SK-N-SH (cell line): Measurements from ENCODE around the gene ACSL1. TPM values are rescaled to one million over a fixed set of nuclear protein-coding genes. Genes with fewer than 3 reads are reported as not detected.

Source experiments
- CTCF ChIA-PET: fragments of 300-600, 350-600 bp; formaldehyde crosslinking; extraction: SDS; loops from one replicate; lab custom pipeline; 2021; lab: Yijun Ruan, JAX
- POLR2A ChIA-PET: fragments of 350-600 bp; sonication (Branson Sonifier 250); formaldehyde crosslinking; extraction: SDS; loops from one replicate; lab custom pipeline; 2020; ENCODE audit warnings: antibody characterized with exemption, inconsistent platforms; lab: Yijun Ruan, JAX
- DNase-seq: peaks from one replicate; pipeline ENCODE4 v3.0.0; 2012
- H2AFZ ChIP-seq: fragments of 200-600 bp; sonication (generic); 2 replicates; pipeline ENCODE4 v1.8.1; 2016; ENCODE audit warnings: antibody characterized with exemption, mild to moderate bottlenecking, low read depth
- H3F3A ChIP-seq: fragments of 200-600 bp; sonication (generic); replicated peaks from 2 replicates; pipeline ENCODE3; 2016; ENCODE audit warnings: antibody characterized with exemption, mild to moderate bottlenecking; ENCODE audit not compliant: insufficient read depth
- H3K27ac ChIP-seq, 2 experiments: fragments of 200-500 bp in 1 of 2; fragments of 200-600 bp in 1 of 2; sonication (Bioruptor generic) in 1 of 2; sonication (generic), shearing (Covaris generic) in 1 of 2; 2 replicates each; pipeline versions ENCODE4 v1.5.1 to v1.6.1; 2014 to 2016; ENCODE audit warnings: low read depth in 2 of 2, inconsistent platforms in 1 of 2, low read length in 1 of 2, mild to moderate bottlenecking in 1 of 2, mixed read lengths in 1 of 2
- H3K27me3 ChIP-seq: fragments of 200-600 bp; sonication (generic), shearing (Covaris generic); 2 replicates; pipeline ENCODE4 v1.6.1; 2016; ENCODE audit warnings: mixed run types; ENCODE audit not compliant: insufficient read depth
- H3K36me3 ChIP-seq, 2 experiments: fragments of 200-500 bp in 1 of 2; fragments of 200-600 bp in 1 of 2; sonication (Bioruptor generic) in 1 of 2; sonication (generic) in 1 of 2; replicated peaks in 1 of 2; 2 replicates each; pipeline versions ENCODE3 to v1.5.1; 2014 to 2016; ENCODE audit warnings: low read length in 1 of 2, mild to moderate bottlenecking in 1 of 2; ENCODE audit not compliant: insufficient read depth in 2 of 2, control insufficient read depth in 1 of 2
- H3K4me1 ChIP-seq, 2 experiments: fragments of 200-500 bp in 1 of 2; fragments of 200-600 bp in 1 of 2; sonication (Bioruptor generic) in 1 of 2; sonication (generic), shearing (Covaris generic) in 1 of 2; 2 replicates each; pipeline versions ENCODE4 v1.5.1 to v1.6.1; 2014 to 2016; ENCODE audit warnings: low read depth in 1 of 2, low read length in 1 of 2, mixed run types in 1 of 2; ENCODE audit not compliant: insufficient read depth in 2 of 2, control insufficient read depth in 1 of 2
- H3K4me2 ChIP-seq: fragments of 200-600 bp; sonication (generic), shearing (Covaris generic); 2 replicates; pipeline ENCODE4 v1.6.1; 2017; ENCODE audit warnings: mixed run types
- H3K4me3 ChIP-seq, 2 experiments: fragments of 200-500 bp in 1 of 2; fragments of 200-600 bp in 1 of 2; sonication (Bioruptor generic) in 1 of 2; sonication (generic), shearing (Covaris generic) in 1 of 2; 2 replicates each; pipeline versions ENCODE4 v1.5.1 to v1.8.1; 2014 to 2016; ENCODE audit warnings: low read depth in 2 of 2, inconsistent platforms in 1 of 2, low read length in 1 of 2, mild to moderate bottlenecking in 1 of 2, mixed read lengths in 1 of 2, moderate library complexity in 1 of 2
- H3K79me2 ChIP-seq: fragments of 200-600 bp; sonication (generic); 2 replicates; pipeline ENCODE4 v1.8.1; 2017; ENCODE audit warnings: mild to moderate bottlenecking; ENCODE audit not compliant: insufficient read depth
- H3K9ac ChIP-seq: fragments of 200-600 bp; sonication (generic); 2 replicates; pipeline ENCODE4 v1.6.1; 2017; ENCODE audit warnings: mixed run types
- H3K9me2 ChIP-seq: fragments of 200-600 bp; sonication (generic); 2 replicates; pipeline ENCODE4 v1.6.1; 2017; ENCODE audit warnings: mixed run types
- H3K9me3 ChIP-seq: fragments of 200-600 bp; sonication (generic); 2 replicates; pipeline ENCODE4 v1.6.1; 2017; ENCODE audit warnings: mixed run types, mild to moderate bottlenecking, moderate library complexity
- H4K20me1 ChIP-seq: fragments of 200-600 bp; sonication (generic); 2 replicates; pipeline ENCODE4 v1.6.1; 2017; ENCODE audit warnings: mild to moderate bottlenecking, mixed run types; ENCODE audit not compliant: insufficient read depth
- CHD2 ChIP-seq: fragments of 150-350 bp; IDR thresholded peaks from 2 replicates; pipeline ENCODE4 v1.6.1; 2018; ENCODE audit warnings: low read length; ENCODE audit not compliant: partially characterized antibody
- CTCF ChIP-seq: fragments of 200-600 bp; sonication (generic); IDR thresholded peaks from 2 replicates; pipeline ENCODE4 v1.6.1; 2017; ENCODE audit warnings: antibody characterized with exemption, mild to moderate bottlenecking, moderate library complexity
- ELF1 ChIP-seq: IDR thresholded peaks from 2 replicates; pipeline ENCODE4 v1.4.0; 2012
- JUND ChIP-seq: IDR thresholded peaks from 2 replicates; pipeline ENCODE4 v1.4.0; 2012
- MAX ChIP-seq: IDR thresholded peaks from 2 replicates; pipeline ENCODE4 v1.4.0; 2012; ENCODE audit warnings: low read depth
- MXI1 ChIP-seq: IDR thresholded peaks from 2 replicates; pipeline ENCODE4 v1.6.1; 2012; ENCODE audit warnings: mild to moderate bottlenecking, low read depth, low read length, improper control_type of control experiment
- NFIC ChIP-seq: IDR thresholded peaks from 2 replicates; pipeline ENCODE4 v1.4.0; 2012; ENCODE audit warnings: borderline replicate concordance
- NRF1 ChIP-seq: IDR thresholded peaks from 2 replicates; pipeline ENCODE4 v1.6.1; 2012; ENCODE audit warnings: low read depth, mild to moderate bottlenecking, low read length
- POLR2AphosphoS5 ChIP-seq: IDR thresholded peaks from 2 replicates; pipeline ENCODE4 v1.6.1; 2012; ENCODE audit warnings: low read depth, low read length
- RAD21 ChIP-seq: IDR thresholded peaks from 2 replicates; pipeline ENCODE4 v1.6.1; 2012; ENCODE audit warnings: mild to moderate bottlenecking, low read length
- RCOR1 ChIP-seq: fragments of 150-350 bp; IDR thresholded peaks from 2 replicates; pipeline ENCODE4 v1.6.1; 2017; ENCODE audit warnings: antibody characterized with exemption, low read length
- REST ChIP-seq: IDR thresholded peaks from 2 replicates; pipeline ENCODE4 v1.6.1; 2012; ENCODE audit warnings: mild to moderate bottlenecking, low read depth, low read length, moderate library complexity
- RFX5 ChIP-seq: IDR thresholded peaks from 2 replicates; pipeline ENCODE4 v1.6.1; 2012; ENCODE audit warnings: mild to moderate bottlenecking, improper control_type of control experiment, low read length
- RXRA ChIP-seq: IDR thresholded peaks from 2 replicates; pipeline ENCODE4 v1.4.0; 2012; ENCODE audit warnings: low read depth, mild to moderate bottlenecking, borderline replicate concordance
- SIN3A ChIP-seq: IDR thresholded peaks from 2 replicates; pipeline ENCODE4 v1.6.1; 2012; ENCODE audit warnings: low read depth, mild to moderate bottlenecking, low read length, moderate library complexity, borderline replicate concordance
- SMC3 ChIP-seq: IDR thresholded peaks from 2 replicates; pipeline ENCODE4 v1.6.1; 2012; ENCODE audit warnings: low read depth, low read length, improper control_type of control experiment
- TAF1 ChIP-seq: IDR thresholded peaks from 2 replicates; pipeline ENCODE4 v1.6.1; 2012; ENCODE audit warnings: low read depth, mild to moderate bottlenecking, low read length, moderate library complexity, borderline replicate concordance
- TCF12 ChIP-seq: IDR thresholded peaks from 2 replicates; pipeline ENCODE4 v1.4.0; 2012
- TEAD4 ChIP-seq: IDR thresholded peaks from 2 replicates; pipeline ENCODE4 v1.4.0; 2012; ENCODE audit warnings: mild to moderate bottlenecking, borderline replicate concordance; ENCODE audit not compliant: insufficient read depth
- YY1 ChIP-seq: IDR thresholded peaks from 2 replicates; pipeline ENCODE4 v1.4.0; 2012; ENCODE audit warnings: low read depth, mild to moderate bottlenecking
- WGBS: methylation state at CpG from one replicate; pipeline ENCODE4 v1.1.6; 2017; ENCODE audit warnings: low lambda C conversion rate; 5-methylcytosine and 5-hydroxymethylcytosine counted together
- polyA plus RNA-seq, 3 experiments: library from polyadenylated mRNA; depleted of rRNA; stranded (reverse); fragments of >200 nt; gene quantifications; 2 replicates each; pipeline ENCODE4 v1.2.3, GENCODE V29; 2012

ACSL1 gene
- polyA plus RNA-seq, 1 of the 3 experiments (the other 2 are of a cell fraction), result 7.9 TPM

- DNase-seq, result peak; percentile 84
- Histone ChIP-seq H3K36me3 (no peaks in the 10 kb centered on the region), H3K4me1 (peaks cover 4 to 14% of the 10 kb centered on the region in 2 experiments; a peak in 1 of 4 replicates), H3K79me2 (no peaks in the 10 kb centered on the region), H3K9ac (no peak overlapping the region; the same call in 1 of the 2 replicates), H3K4me2 (peak overlapping the region; percentile 38; the same call in 1 of the 2 replicates), H3K4me3 (no peak overlapping the region; a peak in 1 of 4 replicates), H3K9me2 (no peaks in the 10 kb centered on the region), H4K20me1 (no peaks in the 10 kb centered on the region), H2AFZ (peak overlapping the region; percentile 84), H3F3A (no peaks in the 10 kb centered on the region), H3K9me3 (no peaks in the 10 kb centered on the region), H3K27ac (peak overlapping the region; percentile 32 to 82; a peak in 3 of 4 replicates), H3K27me3 (no peaks in the 10 kb centered on the region)
- 23% methylated on average over 10 of the region's 10 CpGs for WGBS
- TF ChIP-seq JUND (no peak), ELF1 (no peak), SMC3 (peak; percentile 94), POLR2AphosphoS5 (no peak), TEAD4 (no peak), RCOR1 (no peak), CTCF (peak; percentile 86), NRF1 (no peak), RAD21 (peak; percentile 96), NFIC (0 out of 2 replicates have a peak, but pooled peaks have one; percentile 13), TCF12 (peak; percentile 46; the same call in 1 of the 2 replicates), TAF1 (no peak), YY1 (no peak), SIN3A (peak; percentile 26; the same call in 1 of the 2 replicates), MAX (no peak), RFX5 (no peak), MXI1 (peak; percentile 35; the same call in 1 of the 2 replicates), RXRA (0 out of 2 replicates have a peak, but pooled peaks have one; percentile 14), REST (no peak), CHD2 (no peak)
- ChIA-PET CTCF (interaction anchor here (0.5 to 3.2 kb wide), 48 partner anchors 9 to 396 kb away, joined by 3 to 58 read pairs (median 4); partner anchors contain the start of genes CASP3, CENPU, PRIMPOL and SLC25A4), POLR2A (interaction anchor here (0.6 to 1.6 kb wide), 3 partner anchors 12 to 238 kb away, joined by 3 to 7 read pairs (median 6); partner anchors contain the start of gene CENPU)
These were observed 79.7 kb downstream of the ACSL1 start for GRCh38 chr4:184745831-184746795.
